ENCODE data around the gene PCDHGB3.
A peak's percentile ranks its signal among the peaks of the same experiment; 100 is the strongest.
"Not testable (repeated sequence)": the region's sequence is repeated elsewhere in the genome, so short reads cannot be mapped to it uniquely, and the experiment has no call there.

PCDHGB3 gene

DNA sequence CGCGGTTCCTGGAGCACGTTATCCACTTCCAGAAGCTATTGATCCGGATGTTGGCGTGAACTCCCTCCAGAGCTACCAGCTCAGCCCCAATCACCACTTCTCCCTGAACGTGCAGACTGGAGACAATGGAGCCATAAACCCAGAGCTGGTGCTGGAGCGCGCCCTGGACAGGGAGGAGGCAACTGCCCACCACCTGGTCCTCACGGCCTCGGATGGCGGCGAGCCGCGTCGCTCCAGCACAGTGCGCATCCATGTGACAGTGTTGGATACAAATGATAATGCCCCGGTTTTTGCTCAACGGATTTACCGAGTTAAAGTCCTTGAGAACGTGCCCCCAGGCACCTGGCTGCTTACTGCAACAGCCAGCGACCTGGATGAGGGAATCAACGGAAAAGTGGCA is 33.3 kb downstream of the PCDHGB3 start:
- Histone ChIP-seq H3K4me2 (no peak overlapping the region), H3K9ac (no peak overlapping the region), H4K20me1 (no peaks in the 10 kb centered on the region), H3K4me1 (no peaks in the 10 kb centered on the region), H3K27ac (no peak overlapping the region), H3K27me3 (no peaks in the 10 kb centered on the region), H3K9me3 (peaks cover 48% of the 10 kb centered on the region), H3K4me3 (no peak overlapping the region), H3K36me3 (no peaks in the 10 kb centered on the region)
- no peak for TF ChIP-seq Cebpa-rat (IDR thresholded peaks at IDR 0.05)

GRCh38 chr5:141407790-141408505 is 37.9 kb downstream of the PCDHGB3 start, which contains the start of gene PCDHGB6:
Gene PCDHGB6, plus strand, starts transcription at chr5:141408021. Its CDS starts 182 bp downstream, at chr5:141408203.
- H4K20me1 ChIP-seq, H3K27ac ChIP-seq, H3K4me3 ChIP-seq, H3K9ac ChIP-seq, H3K4me1 ChIP-seq, H3K27me3 ChIP-seq, H3K36me3 ChIP-seq, H3K4me2 ChIP-seq: not testable (repeated sequence)
- peaks cover 40% of the 10 kb centered on the region for H3K9me3 ChIP-seq

GRCh38 chr5:141409598-141410306 is 39.7 kb downstream of the PCDHGB3 start:
- peaks cover 18% of the 10 kb centered on the region for H3K27me3 ChIP-seq
- no peak for TF ChIP-seq Cebpa-rat (IDR thresholded peaks at IDR 0.05)
- H3K9ac ChIP-seq = no peak overlapping the region
- H3K4me1 ChIP-seq = peaks cover 6% of the 10 kb centered on the region; the same call in 1 of the 2 replicates
- peaks cover 36% of the 10 kb centered on the region for H3K9me3 ChIP-seq
- H3K36me3 ChIP-seq = no peaks in the 10 kb centered on the region
- no peak overlapping the region for H3K4me3 ChIP-seq
- no peak overlapping the region for H3K4me2 ChIP-seq
- H4K20me1 ChIP-seq = no peaks in the 10 kb centered on the region
- no peak overlapping the region for H3K27ac ChIP-seq

GRCh38 chr5:141411575-141411974 is 41.5 kb downstream of the PCDHGB3 start:
- no peaks in the 10 kb centered on the region for H3K36me3 ChIP-seq
- H3K9ac ChIP-seq = no peak overlapping the region
- no peak overlapping the region for H3K4me3 ChIP-seq
- no peak overlapping the region for H3K27ac ChIP-seq
- peaks cover 19% of the 10 kb centered on the region for H3K4me1 ChIP-seq
- peaks cover 40% of the 10 kb centered on the region for H3K9me3 ChIP-seq
- no peak overlapping the region for H3K4me2 ChIP-seq
- no peak for TF ChIP-seq Cebpa-rat (IDR thresholded peaks at IDR 0.05)
- H3K27me3 ChIP-seq = peaks cover 22% of the 10 kb centered on the region
- H4K20me1 ChIP-seq = no peaks in the 10 kb centered on the region

DNA sequence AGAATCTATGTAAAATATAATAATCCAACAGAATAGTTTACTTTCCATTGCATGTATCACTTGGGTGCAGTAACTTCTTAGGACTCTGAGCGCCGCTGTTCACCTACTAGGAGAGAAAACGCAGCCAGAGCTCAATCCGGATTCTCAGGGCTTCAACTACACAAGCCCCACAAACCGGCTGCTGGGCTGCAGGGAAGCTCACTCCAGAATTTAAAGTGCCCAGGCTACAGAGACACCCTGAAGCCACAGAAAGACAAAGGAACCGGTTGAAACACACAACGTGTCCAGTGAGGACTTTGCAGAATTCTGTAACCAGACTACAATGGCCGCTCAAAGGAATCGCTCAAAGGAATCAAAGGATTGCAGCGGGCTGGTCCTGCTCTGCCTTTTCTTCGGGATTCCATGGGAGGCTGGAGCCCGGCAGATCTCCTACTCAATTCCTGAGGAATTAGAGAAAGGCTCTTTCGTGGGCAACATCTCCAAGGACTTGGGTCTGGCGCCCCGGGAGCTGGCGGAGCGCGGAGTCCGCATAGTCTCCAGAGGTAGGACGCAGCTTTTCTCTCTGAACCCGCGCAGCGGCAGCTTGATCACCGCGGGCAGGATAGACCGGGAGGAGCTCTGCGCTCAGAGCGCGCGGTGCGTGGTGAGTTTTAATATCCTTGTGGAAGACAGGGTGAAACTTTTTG is 43.0 kb downstream of the PCDHGB3 start, which contains the start of gene PCDHGA10:
Gene PCDHGA10 (plus strand): TSS at position 134 of the 686 bp plus-strand sequence. CDS start 189 bp downstream, at position 323.
- H3K4me3 ChIP-seq = peak within 1 kb of the TSS; percentile 66
- no peak for TF ChIP-seq Cebpa-rat (IDR thresholded peaks at IDR 0.05)
- peak within 1 kb of the TSS; percentile 75 for H3K9ac ChIP-seq
- H3K36me3 ChIP-seq = no peaks in the 10 kb centered on the region
- H4K20me1 ChIP-seq = no peaks in the 10 kb centered on the region
- peaks cover 19% of the 10 kb centered on the region for H3K4me1 ChIP-seq
- peak within 1 kb of the TSS; percentile 74 for H3K4me2 ChIP-seq
- peaks cover 22% of the 10 kb centered on the region for H3K27me3 ChIP-seq
- no peak within 1 kb of the TSS for H3K27ac ChIP-seq
- peaks cover 41% of the 10 kb centered on the region for H3K9me3 ChIP-seq

DNA sequence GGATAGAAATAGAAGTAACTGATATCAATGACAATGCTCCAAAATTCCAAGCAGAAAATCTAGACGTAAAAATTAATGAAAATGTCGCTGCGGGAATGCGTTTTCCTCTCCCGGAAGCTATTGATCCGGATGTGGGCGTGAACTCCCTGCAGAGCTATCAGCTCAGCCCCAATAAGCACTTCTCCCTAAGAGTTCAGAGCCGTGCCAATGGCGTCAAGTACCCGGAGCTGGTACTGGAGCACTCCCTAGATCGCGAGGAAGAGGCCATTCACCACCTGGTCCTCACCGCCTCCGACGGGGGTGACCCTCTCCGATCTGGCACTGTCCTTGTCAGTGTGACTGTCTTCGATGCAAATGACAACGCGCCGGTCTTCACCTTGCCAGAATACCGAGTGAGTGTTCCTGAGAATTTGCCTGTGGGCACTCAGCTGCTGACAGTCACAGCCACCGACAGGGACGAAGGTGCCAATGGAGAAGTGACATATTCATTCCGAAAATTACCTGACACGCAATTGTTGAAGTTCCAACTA is 43.6 kb downstream of the PCDHGB3 start:
- TF ChIP-seq Cebpa-rat (IDR thresholded peaks at IDR 0.05) = no peak
- H3K9me3 ChIP-seq = peaks cover 41% of the 10 kb centered on the region
- H3K27me3 ChIP-seq = peaks cover 22% of the 10 kb centered on the region
- H3K4me2 ChIP-seq = peak overlapping the region; percentile 74
- H4K20me1 ChIP-seq = no peaks in the 10 kb centered on the region
- no peak overlapping the region for H3K27ac ChIP-seq
- H3K36me3 ChIP-seq = peaks cover 4% of the 10 kb centered on the region; the same call in 1 of the 2 replicates
- peaks cover 19% of the 10 kb centered on the region for H3K4me1 ChIP-seq
- H3K4me3 ChIP-seq = peak overlapping the region; percentile 66
- peak overlapping the region; percentile 75; the same call in 1 of the 2 replicates for H3K9ac ChIP-seq

DNA sequence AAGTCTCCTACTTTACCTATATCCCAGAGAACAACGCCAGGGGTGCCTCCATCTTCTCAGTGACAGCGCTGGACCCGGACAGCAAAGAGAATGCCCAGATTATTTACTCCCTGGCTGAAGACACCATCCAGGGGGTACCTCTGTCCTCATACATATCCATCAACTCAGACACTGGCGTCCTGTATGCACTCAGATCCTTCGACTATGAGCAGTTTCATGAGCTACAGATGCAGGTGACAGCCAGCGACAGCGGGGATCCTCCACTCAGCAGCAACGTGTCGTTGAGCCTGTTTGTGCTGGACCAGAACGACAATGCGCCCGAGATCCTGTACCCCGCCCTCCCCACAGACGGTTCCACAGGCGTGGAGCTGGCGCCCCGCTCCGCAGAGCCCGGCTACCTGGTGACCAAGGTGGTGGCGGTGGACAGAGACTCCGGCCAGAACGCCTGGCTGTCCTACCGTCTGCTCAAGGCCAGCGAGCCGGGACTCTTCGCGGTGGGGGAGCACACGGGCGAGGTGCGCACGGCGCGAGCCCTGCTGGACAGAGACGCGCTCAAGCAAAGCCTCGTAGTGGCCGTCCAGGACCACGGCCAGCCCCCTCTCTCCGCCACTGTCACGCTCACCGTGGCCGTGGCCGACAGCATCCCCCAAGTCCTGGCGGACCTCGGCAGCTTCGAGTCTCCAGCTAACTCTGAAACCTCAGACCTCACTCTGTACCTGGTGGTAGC is 44.7 kb downstream of the PCDHGB3 start:
- H3K4me1 ChIP-seq = peaks cover 19% of the 10 kb centered on the region
- H3K4me2 ChIP-seq = peak overlapping the region; percentile 77
- H3K36me3 ChIP-seq = peaks cover 15% of the 10 kb centered on the region
- H3K4me3 ChIP-seq = peak overlapping the region; percentile 48
- H3K27me3 ChIP-seq = peaks cover 28% of the 10 kb centered on the region
- not testable (repeated sequence) for H4K20me1 ChIP-seq, H3K27ac ChIP-seq, H3K9ac ChIP-seq
- H3K9me3 ChIP-seq = peaks cover 41% of the 10 kb centered on the region

DNA sequence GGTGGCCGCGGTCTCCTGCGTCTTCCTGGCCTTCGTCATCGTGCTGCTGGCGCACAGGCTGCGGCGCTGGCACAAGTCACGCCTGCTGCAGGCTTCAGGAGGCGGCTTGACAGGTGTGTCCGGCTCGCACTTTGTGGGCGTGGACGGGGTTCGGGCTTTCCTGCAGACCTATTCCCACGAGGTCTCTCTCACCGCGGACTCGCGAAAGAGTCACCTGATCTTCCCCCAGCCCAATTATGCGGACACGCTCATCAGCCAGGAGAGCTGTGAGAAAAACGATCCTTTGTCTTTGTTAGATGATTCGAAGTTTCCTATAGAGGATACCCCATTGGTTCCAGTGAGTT is 45.2 kb downstream of the PCDHGB3 start:
- Histone ChIP-seq H3K36me3 (peaks cover 18% of the 10 kb centered on the region), H3K4me3 (peak overlapping the region; percentile 48), H3K4me2 (peak overlapping the region; percentile 77), H3K4me1 (peaks cover 19% of the 10 kb centered on the region), H3K9me3 (peaks cover 41% of the 10 kb centered on the region), H3K27me3 (peaks cover 28% of the 10 kb centered on the region)
- H4K20me1 ChIP-seq, H3K9ac ChIP-seq, H3K27ac ChIP-seq: not testable (repeated sequence)

DNA sequence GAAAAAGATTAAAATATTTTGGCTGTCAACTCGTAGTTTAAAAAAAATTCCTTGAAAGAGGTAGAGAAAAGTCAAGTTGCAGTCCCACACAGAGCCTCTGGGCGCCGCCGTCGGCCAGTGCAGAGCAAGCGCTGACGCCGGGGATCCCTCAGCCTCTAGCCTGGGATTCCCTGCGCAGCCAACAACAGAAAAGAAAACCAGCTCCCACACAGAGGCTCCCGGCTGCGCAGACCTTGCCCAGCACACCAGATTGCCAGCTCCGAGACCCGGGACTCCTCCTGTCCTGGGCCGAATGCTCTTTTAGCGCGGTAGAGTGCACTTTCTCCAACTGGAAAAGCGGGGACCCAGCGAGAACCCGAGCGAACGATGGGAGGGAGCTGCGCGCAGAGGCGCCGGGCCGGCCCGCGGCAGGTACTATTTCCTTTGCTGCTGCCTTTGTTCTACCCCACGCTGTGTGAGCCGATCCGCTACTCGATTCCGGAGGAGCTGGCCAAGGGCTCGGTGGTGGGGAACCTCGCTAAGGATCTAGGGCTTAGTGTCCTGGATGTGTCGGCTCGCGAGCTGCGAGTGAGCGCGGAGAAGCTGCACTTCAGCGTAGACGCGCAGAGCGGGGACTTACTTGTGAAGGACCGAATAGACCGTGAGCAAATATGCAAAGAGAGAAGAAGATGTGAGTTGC is 47.6 kb downstream of the PCDHGB3 start, which contains the start of gene PCDHGB7:
Gene PCDHGB7 (plus strand): TSS at position 184 of the 679 bp plus-strand sequence. CDS start 183 bp downstream, at position 367.
- Histone ChIP-seq H3K36me3 (peaks cover 23% of the 10 kb centered on the region), H3K27me3 (peaks cover 39% of the 10 kb centered on the region), H3K4me2 (peak within 1 kb of the TSS; percentile 19; the same call in 1 of the 2 replicates), H3K9me3 (peaks cover 64% of the 10 kb centered on the region), H3K4me1 (peaks cover 19% of the 10 kb centered on the region), H3K4me3 (peak within 1 kb of the TSS; percentile 53)
- H3K9ac ChIP-seq, H4K20me1 ChIP-seq, H3K27ac ChIP-seq: not testable (repeated sequence)
